GM19395 (cell line): ENCODE measurements around the gene NPS.

Experiments
- ATAC-seq: cut with Tn5 transposase; IDR thresholded peaks from one replicate; pipeline ENCODE4 v1.9.1; 2021; ENCODE audit warnings: mild to moderate bottlenecking, moderate library complexity; ENCODE audit not compliant: unreplicated experiment

Gene NPS

DNA sequence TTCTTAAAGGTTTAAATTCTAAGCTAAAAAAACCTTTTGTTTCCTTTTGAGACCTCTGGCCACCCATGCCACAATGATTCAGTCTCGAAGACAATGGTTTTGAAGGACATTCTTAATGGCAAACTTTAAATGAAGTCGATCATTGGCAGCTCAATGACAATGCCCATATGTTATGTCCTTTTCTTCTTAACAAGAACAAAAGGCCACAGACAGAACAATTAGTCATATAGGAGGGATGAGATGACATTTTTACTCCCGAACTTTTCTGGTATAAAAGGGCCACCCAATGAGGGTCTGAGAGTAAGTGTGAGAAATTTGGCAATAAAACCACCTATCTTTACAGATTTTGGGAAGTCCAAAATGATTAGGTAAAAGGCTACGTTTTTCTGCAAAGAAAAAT, at the start of gene NPS:
TSS of gene NPS (plus strand) at position 301 of the 400 bp plus-strand sequence. CDS start at position 361, 60 bp downstream.
- no peak for ATAC-seq

GRCh38 chr10:127500127-127500526, 49.0 kb upstream of the NPS start:
- no peak for ATAC-seq

- no peak for ATAC-seq
Measured at GRCh38 chr10:127506094-127506493, 43.0 kb upstream of the NPS start.

DNA sequence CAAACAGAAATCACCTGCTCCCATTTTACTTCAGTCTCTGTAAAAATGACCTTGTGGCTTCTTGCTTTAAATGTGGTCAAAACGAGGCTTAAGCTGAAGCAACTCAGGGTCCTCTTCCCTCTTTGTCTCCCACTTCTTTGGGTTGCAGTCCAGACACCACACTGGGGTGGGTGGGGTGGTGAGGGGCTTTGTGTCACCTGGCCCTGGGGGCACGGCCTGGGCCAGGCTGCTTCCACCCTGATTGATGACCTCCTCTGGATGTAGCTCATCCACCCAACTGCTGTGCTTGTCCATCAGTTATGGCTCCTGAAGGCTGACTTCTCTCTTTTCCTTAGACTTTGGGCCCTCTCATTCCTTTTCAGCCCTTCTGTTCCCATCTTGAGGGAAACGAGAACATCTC, 26.8 kb upstream of the NPS start:
- ATAC-seq, result no peak

GRCh38 chr10:127523476-127523875, 25.6 kb upstream of the NPS start:
- no peak for ATAC-seq

- no peak for ATAC-seq
Measured at GRCh38 chr10:127524229-127524628, 24.9 kb upstream of the NPS start.

GRCh38 chr10:127524908-127525665, 24.0 kb upstream of the NPS start:
- no peak for ATAC-seq

DNA sequence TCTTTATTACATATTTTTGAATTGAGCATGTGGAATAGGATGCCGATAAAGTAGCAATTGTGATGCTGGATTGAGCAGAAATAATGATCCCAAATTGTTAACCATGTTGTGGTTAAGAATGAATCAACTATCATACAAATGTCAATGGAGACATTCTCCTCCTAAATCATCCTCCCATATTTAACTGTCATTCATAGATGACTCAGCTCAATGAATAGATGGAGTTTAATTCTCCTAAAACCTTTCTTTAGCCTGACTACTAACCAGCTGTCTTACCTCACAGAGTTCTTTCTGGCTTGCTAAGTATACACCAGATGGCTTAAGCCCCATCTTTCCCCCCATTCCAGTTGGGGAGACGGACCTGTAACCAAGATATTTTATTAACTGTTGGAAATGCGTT, 23.4 kb upstream of the NPS start:
- no peak for ATAC-seq

GRCh38 chr10:127526161-127526560, 22.9 kb upstream of the NPS start:
- no peak for ATAC-seq

DNA sequence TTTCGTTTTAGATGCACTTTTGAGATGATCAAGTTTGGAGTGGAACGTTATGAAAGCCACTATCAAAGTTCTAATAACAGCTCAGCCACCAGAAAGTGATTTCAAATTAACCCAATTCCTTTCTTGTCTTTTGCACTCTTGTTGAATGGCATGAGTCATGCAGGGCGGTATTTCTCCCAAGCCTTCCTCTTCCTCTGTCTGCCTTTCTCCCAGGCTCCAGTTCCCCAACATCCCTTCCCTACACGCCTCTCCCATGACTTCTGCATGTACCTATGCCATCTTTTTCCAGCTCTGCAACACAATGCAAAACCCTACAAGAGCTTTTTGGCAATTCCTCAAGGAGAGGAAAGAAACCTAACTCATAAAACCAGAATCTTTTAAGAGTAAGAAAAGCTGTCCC, 21.8 kb upstream of the NPS start:
- ATAC-seq, result no peak

- no peak for ATAC-seq
Measured at GRCh38 chr10:127527891-127528290, 21.2 kb upstream of the NPS start.

DNA sequence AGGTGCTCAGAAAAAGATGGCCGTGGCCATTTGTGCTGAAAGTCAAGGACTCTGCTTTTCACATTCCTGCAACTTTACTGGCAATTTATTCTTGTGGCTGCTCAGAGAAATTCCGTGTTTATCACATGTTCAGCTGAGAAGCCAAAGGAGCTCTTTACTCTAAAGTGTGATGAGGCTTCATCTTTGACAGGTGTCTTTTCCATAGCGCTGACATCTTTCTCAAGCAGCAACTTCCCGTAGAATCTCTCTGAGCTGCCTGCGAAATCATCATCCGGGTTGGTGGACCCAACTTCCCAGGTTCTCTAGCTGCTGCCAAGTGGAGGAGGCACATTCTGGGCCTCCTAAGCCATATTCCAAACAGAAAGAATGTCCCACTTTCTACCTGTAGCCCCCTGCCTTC, 16.9 kb upstream of the NPS start:
- ATAC-seq, result no peak

DNA sequence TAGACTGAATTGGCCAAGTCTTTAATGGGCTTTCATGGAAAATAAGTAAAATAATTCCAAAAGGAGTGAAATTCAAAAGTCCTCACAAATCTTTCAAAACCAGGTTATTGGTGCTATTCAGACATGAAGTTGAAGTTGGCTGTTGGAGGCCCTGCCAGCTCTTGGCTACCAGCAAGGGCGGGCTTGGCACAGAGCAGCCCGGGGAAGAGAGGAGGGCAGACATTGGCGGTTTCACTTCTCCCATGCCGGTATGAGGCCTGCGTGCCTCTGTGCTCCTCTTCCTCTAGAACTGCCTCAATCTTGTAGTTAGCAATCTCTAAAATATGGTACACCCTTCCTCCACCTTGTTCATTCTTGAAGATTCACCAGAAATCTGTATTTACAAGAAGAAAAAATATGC, 16.4 kb upstream of the NPS start:
- no peak for ATAC-seq

DNA sequence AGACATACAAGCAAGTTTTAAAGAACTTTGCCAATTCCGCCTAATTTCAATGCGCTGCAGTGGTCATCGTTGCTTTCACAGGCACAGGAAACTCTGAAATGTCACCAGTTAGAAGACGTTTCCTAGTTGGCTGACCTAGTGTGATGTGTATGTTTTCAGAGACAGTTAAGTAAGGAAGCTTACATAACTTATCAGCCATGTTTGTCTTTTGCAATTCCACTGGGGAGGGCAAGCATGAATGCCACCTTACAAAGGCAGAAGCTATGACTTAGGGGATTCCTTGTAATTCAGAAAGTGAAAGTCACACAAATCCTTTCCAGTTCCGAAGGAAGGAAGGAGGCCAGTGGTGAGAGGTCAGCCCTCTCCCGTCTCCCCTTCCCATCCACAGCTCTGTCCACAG, 15.0 kb upstream of the NPS start:
- ATAC-seq, result no peak

- no peak for ATAC-seq
Measured at GRCh38 chr10:127534496-127534895, 14.6 kb upstream of the NPS start.

GRCh38 chr10:127535802-127536515, 13.2 kb upstream of the NPS start:
- ATAC-seq, result no peak

DNA sequence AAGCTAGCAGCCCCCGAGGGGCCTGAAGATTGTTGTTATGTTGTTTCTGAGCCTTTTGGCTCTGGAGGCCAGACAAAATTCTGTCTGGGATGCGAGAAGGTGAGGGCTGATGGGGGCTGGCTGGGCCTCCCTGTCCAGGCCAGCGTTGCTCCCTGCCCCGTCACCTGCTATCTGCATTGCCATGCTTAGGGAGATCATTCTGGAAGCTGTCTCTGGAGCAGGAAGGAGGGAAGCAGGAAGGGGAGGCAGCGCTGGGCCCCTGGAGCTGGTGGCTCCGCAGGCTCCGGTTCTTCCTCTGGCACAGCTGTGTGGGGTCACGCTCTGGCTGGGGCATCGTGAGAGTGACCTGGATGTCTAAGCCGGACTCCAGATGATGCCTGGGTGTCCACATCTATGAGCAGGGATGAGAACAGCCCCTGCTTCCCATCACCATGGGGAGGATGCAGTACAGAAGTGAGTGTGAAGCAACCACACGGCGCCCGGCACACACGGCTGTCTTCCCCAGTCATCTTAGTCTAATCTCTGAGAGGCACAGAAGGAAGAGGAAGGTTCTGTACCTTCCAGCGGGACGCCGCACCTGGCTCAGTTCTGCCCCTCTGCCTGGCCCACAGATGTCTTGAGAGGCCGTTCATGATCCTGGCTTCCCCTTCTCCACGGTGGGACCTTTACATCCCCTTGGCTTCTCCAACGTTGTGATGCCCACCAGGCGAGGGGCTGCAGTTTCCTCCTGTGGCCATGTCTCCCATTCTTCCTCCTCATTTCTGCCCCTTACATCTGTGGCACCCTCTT, 11.9 kb upstream of the NPS start:
- no peak for ATAC-seq

- ATAC-seq, result no peak
Measured at GRCh38 chr10:127537924-127538323, 11.2 kb upstream of the NPS start.

- no peak for ATAC-seq
Measured at GRCh38 chr10:127548022-127548421, 1.1 kb upstream of the NPS start.

DNA sequence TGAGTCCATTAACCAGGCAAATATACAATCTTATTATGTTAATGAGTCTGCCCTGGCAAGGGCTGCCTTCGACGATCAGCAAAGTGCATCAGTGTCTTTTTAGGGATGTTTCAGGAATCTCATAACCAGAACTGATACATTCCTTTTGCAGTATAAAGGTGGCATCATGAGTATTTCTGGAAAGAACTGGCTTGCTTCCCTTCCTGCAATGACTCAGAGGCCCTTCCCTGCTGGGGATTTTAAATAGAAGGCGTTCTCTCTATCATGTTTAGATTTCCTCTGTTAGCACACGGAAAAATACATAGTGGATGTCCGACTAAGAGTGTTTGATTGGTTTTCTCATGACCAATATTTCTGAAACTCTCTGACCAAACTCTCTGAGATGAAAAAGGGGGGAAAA, 1.8 kb downstream of the NPS start:
- no peak for ATAC-seq

DNA sequence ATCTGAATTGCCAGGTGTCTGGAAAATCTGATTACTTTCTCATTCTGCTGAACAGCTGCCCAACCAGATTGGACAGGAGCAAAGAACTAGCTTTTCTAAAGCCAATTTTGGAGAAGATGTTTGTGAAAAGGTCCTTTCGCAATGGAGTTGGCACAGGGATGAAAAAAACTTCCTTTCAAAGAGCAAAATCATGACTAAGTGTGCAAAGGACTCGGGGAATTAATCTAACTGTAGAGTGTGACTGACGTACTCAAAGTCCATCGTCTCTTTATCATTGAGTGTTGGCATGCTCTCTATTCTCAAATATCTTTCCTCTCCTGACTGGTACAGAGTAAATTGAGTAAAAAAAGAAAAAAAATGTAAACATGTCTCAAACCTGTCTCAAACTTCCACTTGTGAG, 3.3 kb downstream of the NPS start:
- no peak for ATAC-seq

DNA sequence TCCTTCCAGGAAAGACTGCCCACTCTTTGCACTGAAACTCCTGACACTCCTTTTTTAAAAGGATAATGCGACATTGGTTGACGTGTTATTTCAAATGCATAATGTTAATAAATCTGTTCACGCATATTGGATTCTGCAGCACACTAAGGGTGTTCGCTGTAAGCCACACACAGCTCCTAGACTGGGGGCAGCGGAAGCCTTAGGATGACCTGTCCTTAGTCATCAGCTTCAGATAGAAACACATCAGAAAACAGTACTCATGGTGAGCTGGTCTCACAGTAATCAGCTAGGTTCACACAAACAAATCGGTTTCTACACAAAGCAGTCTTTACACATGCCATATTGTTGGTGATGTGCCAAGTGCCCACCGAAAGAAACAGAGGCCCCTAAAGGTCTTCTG, 4.3 kb downstream of the NPS start:
- ATAC-seq, result no peak
